GM12878 (cell line): ENCODE data around the gene FBXL22. TPM values are rescaled to one million over a fixed set of nuclear protein-coding genes. Genes with fewer than 3 reads are reported as not detected.

Experiments used
- BCL11A ChIP-seq: IDR thresholded peaks from 2 replicates; pipeline ENCODE4 v1.6.1; 2011; ENCODE audit warnings: low read depth, low read length
- BCLAF1 ChIP-seq: fragments of 450-650 bp; IDR thresholded peaks from 2 replicates; pipeline ENCODE4 v1.6.1; 2017; ENCODE audit warnings: antibody characterized with exemption, mild to moderate bottlenecking, moderate library complexity
- BRCA1 ChIP-seq: IDR thresholded peaks from 2 replicates; pipeline ENCODE4 v1.6.1; 2011; ENCODE audit warnings: low read depth, low read length, improper control_type of control experiment
- CEBPZ ChIP-seq: fragments of 150-350 bp; IDR thresholded peaks from 2 replicates; pipeline ENCODE4 v1.6.1; 2016; ENCODE audit warnings: low read depth, low read length
- CHD2 ChIP-seq: IDR thresholded peaks from 2 replicates; pipeline ENCODE4 v1.6.1; 2011; ENCODE audit warnings: low read depth, low read length, improper control_type of control experiment, borderline replicate concordance
- IKZF1 ChIP-seq: fragments of 450-650 bp; conservative IDR thresholded peaks from 2 replicates; pipeline ENCODE4 v1.6.1; 2017; ENCODE audit warnings: antibody characterized with exemption, mild to moderate bottlenecking
- IKZF2 ChIP-seq, 2 experiments: fragments of 450-650 bp; IDR thresholded peaks; 2 replicates each; pipeline ENCODE4 v1.6.1; 2017; ENCODE audit warnings: mild to moderate bottlenecking in 2 of 2, moderate library complexity in 2 of 2
- MEF2B ChIP-seq: fragments of 450-650 bp; IDR thresholded peaks from 2 replicates; pipeline ENCODE4 v1.6.1; 2018; ENCODE audit warnings: mild to moderate bottlenecking, moderate library complexity; ENCODE audit not compliant: partially characterized antibody, poor library complexity, severe bottlenecking
- MLLT1 ChIP-seq: fragments of 450-650 bp; IDR thresholded peaks from 2 replicates; pipeline ENCODE4 v1.6.1; 2016; ENCODE audit warnings: mild to moderate bottlenecking
- NR2C1 ChIP-seq: fragments of 450-650 bp; IDR thresholded peaks from 2 replicates; pipeline ENCODE4 v1.6.1; 2017; ENCODE audit warnings: antibody characterized with exemption, mild to moderate bottlenecking, moderate library complexity
- NRF1 ChIP-seq: conservative IDR thresholded peaks from 2 replicates; pipeline ENCODE4 v1.6.1; 2011; ENCODE audit warnings: mild to moderate bottlenecking, low read depth, low read length, improper control_type of control experiment
- RAD21 ChIP-seq: IDR thresholded peaks from 2 replicates; pipeline ENCODE4 v1.6.1; 2011; ENCODE audit warnings: mild to moderate bottlenecking, low read depth, low read length, moderate library complexity; ENCODE audit not compliant: insufficient read depth
- RELA ChIP-seq: fragments of 450-650 bp; IDR thresholded peaks from 2 replicates; pipeline ENCODE4 v1.8.0; 2014; ENCODE audit warnings: borderline replicate concordance; ENCODE audit not compliant: partially characterized antibody
- SREBF1 ChIP-seq: IDR thresholded peaks from 2 replicates; pipeline ENCODE4 v1.6.1; 2012; ENCODE audit warnings: mild to moderate bottlenecking, low read length
- STAT3 ChIP-seq: IDR thresholded peaks from 2 replicates; pipeline ENCODE4 v1.6.1; 2011; ENCODE audit warnings: low read depth, low read length, improper control_type of control experiment
- YY1 ChIP-seq: IDR thresholded peaks from 2 replicates; pipeline ENCODE4 v1.6.1; 2011; ENCODE audit warnings: low read depth, mild to moderate bottlenecking, low read length
- ZNF592 ChIP-seq: fragments of 450-650 bp; IDR thresholded peaks from 2 replicates; pipeline ENCODE4 v1.6.1; 2017; ENCODE audit warnings: mild to moderate bottlenecking, moderate library complexity
- polyA plus RNA-seq, 11 experiments: library from polyadenylated mRNA; depleted of rRNA in 4 of 11; unstranded in 6 of 11; stranded (reverse) in 5 of 11; fragments of >200 nt; fragmentation: Nextera tagmentation in 4 of 11; fragmentation: Illumina TruSeq in 1 of 11; extraction: Ambion mirVana in 4 of 11; extraction: Trizol in 1 of 11; gene quantifications; 1 replicate in 1 of 11; 2 replicates in 10 of 11; pipeline versions ENCODE4 v1.2.1 to v1.2.3, GENCODE V29; 2011 to 2016; ENCODE audit warnings: inconsistent platforms in 2 of 11, missing spikeins in 2 of 11, low read depth in 1 of 11
- total RNA-seq, 4 experiments: library from RNA; depleted of rRNA in 3 of 4; stranded (reverse); fragments of >200 nt in 3 of 4; fragmentation: Illumina TruSeq in 1 of 4; extraction: Trizol in 1 of 4; gene quantifications; 2 replicates each; pipeline versions ENCODE4 v1.2.1 to v1.2.3, GENCODE V29; 2013 to 2021
- TF ChIP-seq, protein P1 (sequence below): IDR thresholded peaks from 2 replicates; pipeline ENCODE4 v1.6.1; 2011; ENCODE audit warnings: low read depth, low read length, improper control_type of control experiment, borderline replicate concordance

The FBXL22 gene
- total and polyA plus RNA-seq, 10 of the 15 experiments (the other 5 are each of a cell fraction or from before 2014, with no cell fraction given): 0.05 to 2.6 (median 0.52) TPM

GRCh38 chr15:63626955-63627354 lies 29.8 kb downstream of the FBXL22 start (continued):
- TF ChIP-seq ZNF592: no peak
- TF ChIP-seq MLLT1: no peak
- peak; percentile 68; the same call in 1 of the 2 replicates for TF ChIP-seq BCL11A
- TF ChIP-seq IKZF2 (IDR thresholded peaks at IDR 0.05): peak; percentile 83 to 89
- TF ChIP-seq CHD2: peak; percentile 26; the same call in 1 of the 2 replicates
- no peak for TF ChIP-seq CEBPZ
- TF ChIP-seq, protein P1, sequence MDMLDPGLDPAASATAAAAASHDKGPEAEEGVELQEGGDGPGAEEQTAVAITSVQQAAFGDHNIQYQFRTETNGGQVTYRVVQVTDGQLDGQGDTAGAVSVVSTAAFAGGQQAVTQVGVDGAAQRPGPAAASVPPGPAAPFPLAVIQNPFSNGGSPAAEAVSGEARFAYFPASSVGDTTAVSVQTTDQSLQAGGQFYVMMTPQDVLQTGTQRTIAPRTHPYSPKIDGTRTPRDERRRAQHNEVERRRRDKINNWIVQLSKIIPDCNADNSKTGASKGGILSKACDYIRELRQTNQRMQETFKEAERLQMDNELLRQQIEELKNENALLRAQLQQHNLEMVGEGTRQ: no peak
- TF ChIP-seq BRCA1: no peak
- TF ChIP-seq NR2C1: no peak
- 0 out of 2 replicates have a peak, but pooled peaks have one; percentile 6 for TF ChIP-seq YY1
- TF ChIP-seq MEF2B: peak; percentile 78
- TF ChIP-seq BCLAF1: no peak
- no peak for TF ChIP-seq RAD21
- TF ChIP-seq SREBF1: no peak
- TF ChIP-seq STAT3: no peak
- TF ChIP-seq NRF1: no peak
- peak; percentile 66 for TF ChIP-seq RELA
- TF ChIP-seq IKZF1: peak; percentile 86
